Astrocyte (in vitro differentiated cells and primary cell): Measurements from ENCODE around the gene IFNL1.

Experiments
- EZH2 ChIP-seq: IDR thresholded peaks from 2 replicates; pipeline ENCODE4 v1.6.1; 2012; ENCODE audit warnings: mild to moderate bottlenecking, low read length, inconsistent platforms; ENCODE audit not compliant: insufficient read depth
- TF ChIP-seq, protein P1 (sequence below): IDR thresholded peaks from 2 replicates; pipeline ENCODE4 v1.5.1; 2011; ENCODE audit warnings: low read depth, mild to moderate bottlenecking, inconsistent platforms, low read length, moderate library complexity; ENCODE audit not compliant: insufficient read depth

- TF ChIP-seq, protein P1, sequence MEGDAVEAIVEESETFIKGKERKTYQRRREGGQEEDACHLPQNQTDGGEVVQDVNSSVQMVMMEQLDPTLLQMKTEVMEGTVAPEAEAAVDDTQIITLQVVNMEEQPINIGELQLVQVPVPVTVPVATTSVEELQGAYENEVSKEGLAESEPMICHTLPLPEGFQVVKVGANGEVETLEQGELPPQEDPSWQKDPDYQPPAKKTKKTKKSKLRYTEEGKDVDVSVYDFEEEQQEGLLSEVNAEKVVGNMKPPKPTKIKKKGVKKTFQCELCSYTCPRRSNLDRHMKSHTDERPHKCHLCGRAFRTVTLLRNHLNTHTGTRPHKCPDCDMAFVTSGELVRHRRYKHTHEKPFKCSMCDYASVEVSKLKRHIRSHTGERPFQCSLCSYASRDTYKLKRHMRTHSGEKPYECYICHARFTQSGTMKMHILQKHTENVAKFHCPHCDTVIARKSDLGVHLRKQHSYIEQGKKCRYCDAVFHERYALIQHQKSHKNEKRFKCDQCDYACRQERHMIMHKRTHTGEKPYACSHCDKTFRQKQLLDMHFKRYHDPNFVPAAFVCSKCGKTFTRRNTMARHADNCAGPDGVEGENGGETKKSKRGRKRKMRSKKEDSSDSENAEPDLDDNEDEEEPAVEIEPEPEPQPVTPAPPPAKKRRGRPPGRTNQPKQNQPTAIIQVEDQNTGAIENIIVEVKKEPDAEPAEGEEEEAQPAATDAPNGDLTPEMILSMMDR, result no peak
- no peak for TF ChIP-seq EZH2
Measured at GRCh38 chr19:39248806-39249205, 47.4 kb upstream of the IFNL1 start, which contains the start of gene IFNL4.
